Parathyroid adenoma (tissue), 2 donors: ENCODE results near the gene GNB3.
A peak's percentile ranks its signal among the peaks of the same experiment; 100 is the strongest.
"Not testable (repeated sequence)": the region's sequence is repeated elsewhere in the genome, so short reads cannot be mapped to it uniquely, and the experiment has no call there.

Experiments
- H2AFZ ChIP-seq: fragments of 300-600 bp; sonication (generic); one replicate; pipeline ENCODE4 v1.7.0; 2017; ENCODE audit warnings: antibody characterized with exemption, mild to moderate bottlenecking
- H3K27ac ChIP-seq: fragments of 300-600 bp; sonication (generic); one replicate; pipeline ENCODE4 v1.7.0; 2017
- H3K27me3 ChIP-seq: fragments of 300-600 bp; sonication (generic); one replicate; pipeline ENCODE4 v1.7.0; 2017; ENCODE audit warnings: low read length; ENCODE audit not compliant: control insufficient read depth, insufficient read depth
- H3K36me3 ChIP-seq: fragments of 300-600 bp; sonication (generic); one replicate; pipeline ENCODE4 v1.7.0; 2017; ENCODE audit warnings: low read length; ENCODE audit not compliant: control insufficient read depth, insufficient read depth
- H3K4me1 ChIP-seq: fragments of 300-600 bp; sonication (generic); one replicate; pipeline ENCODE4 v1.7.0; 2017; ENCODE audit warnings: control low read depth
- H3K4me2 ChIP-seq: fragments of 300-600 bp; sonication (generic); one replicate; pipeline ENCODE4 v1.7.0; 2017; ENCODE audit warnings: low read length
- H3K4me3 ChIP-seq: fragments of 300-600 bp; sonication (generic); one replicate; pipeline ENCODE4 v1.7.0; 2017; ENCODE audit warnings: low read depth, low read length
- H3K79me2 ChIP-seq: fragments of 300-600 bp; sonication (generic); one replicate; pipeline ENCODE4 v1.7.0; 2017; ENCODE audit warnings: control low read depth
- H3K9ac ChIP-seq: fragments of 300-600 bp; sonication (generic); one replicate; pipeline ENCODE4 v1.7.0; 2017; ENCODE audit warnings: mild to moderate bottlenecking
- H3K9me3 ChIP-seq: fragments of 300-600 bp; sonication (generic); one replicate; pipeline ENCODE4 v1.7.0; 2017; ENCODE audit warnings: low read length; ENCODE audit not compliant: control insufficient read depth
- CTCF ChIP-seq: fragments of 300-600 bp; sonication (generic); IDR thresholded peaks from one replicate; pipeline ENCODE4 v1.7.0; 2017; ENCODE audit warnings: antibody characterized with exemption, mild to moderate bottlenecking
- donor health status: primary hyperparathyroidism.

Gene GNB3

GRCh38 chr12:6888360-6888759 lies 47.6 kb downstream of the GNB3 start:
- H3K36me3 ChIP-seq, result no peaks in the 10 kb centered on the region
- no peak overlapping the region for H3K27ac ChIP-seq
- no peaks in the 10 kb centered on the region for H3K9me3 ChIP-seq
- no peak overlapping the region for H3K4me3 ChIP-seq
- TF ChIP-seq CTCF, result no peak
- peaks cover 6% of the 10 kb centered on the region for H3K4me1 ChIP-seq
- H3K27me3 ChIP-seq, result no peaks in the 10 kb centered on the region
- H3K9ac ChIP-seq, result no peak overlapping the region
- no peak overlapping the region for H3K4me2 ChIP-seq
- H3K79me2 ChIP-seq, result no peaks in the 10 kb centered on the region
- no peak overlapping the region for H2AFZ ChIP-seq

- not testable (repeated sequence) for H3K36me3 ChIP-seq, H3K79me2 ChIP-seq, H3K9ac ChIP-seq, H3K27me3 ChIP-seq, H3K9me3 ChIP-seq, H3K4me2 ChIP-seq, H2AFZ ChIP-seq, H3K4me1 ChIP-seq, H3K27ac ChIP-seq, H3K4me3 ChIP-seq
These were observed 48.1 kb downstream of the GNB3 start for GRCh38 chr12:6888794-6889193.

GRCh38 chr12:6889775-6890573 lies 49.2 kb downstream of the GNB3 start:
- H3K36me3 ChIP-seq, H3K27me3 ChIP-seq, H3K4me1 ChIP-seq, H3K4me3 ChIP-seq, H3K9ac ChIP-seq, H3K9me3 ChIP-seq, H3K79me2 ChIP-seq: not testable (repeated sequence)
- peak overlapping the region; percentile 78 for H3K4me2 ChIP-seq
- peak overlapping the region; percentile 81 for H3K27ac ChIP-seq
- peak overlapping the region; percentile 96 for H2AFZ ChIP-seq

- no peaks in the 10 kb centered on the region for H3K9me3 ChIP-seq
- H3K27me3 ChIP-seq, result no peaks in the 10 kb centered on the region
- peak overlapping the region; percentile 81 for H3K27ac ChIP-seq
- no peaks in the 10 kb centered on the region for H3K79me2 ChIP-seq
- peak overlapping the region; percentile 96 for H2AFZ ChIP-seq
- no peaks in the 10 kb centered on the region for H3K36me3 ChIP-seq
- peaks cover 6% of the 10 kb centered on the region for H3K4me1 ChIP-seq
- H3K9ac ChIP-seq, result no peak overlapping the region
- peak; percentile 95 for TF ChIP-seq CTCF
- H3K4me2 ChIP-seq, result peak overlapping the region; percentile 78
- H3K4me3 ChIP-seq, result peak overlapping the region; percentile 62
These were observed 50.3 kb downstream of the GNB3 start for GRCh38 chr12:6890789-6891645.

- Histone ChIP-seq H3K9ac (no peak overlapping the region), H3K27me3 (no peaks in the 10 kb centered on the region), H2AFZ (peak overlapping the region; percentile 96), H3K36me3 (no peaks in the 10 kb centered on the region), H3K4me1 (peaks cover 6% of the 10 kb centered on the region), H3K79me2 (no peaks in the 10 kb centered on the region), H3K4me2 (peak overlapping the region; percentile 74), H3K27ac (peak overlapping the region; percentile 81), H3K4me3 (peak overlapping the region; percentile 59), H3K9me3 (no peaks in the 10 kb centered on the region)
- no peak for TF ChIP-seq CTCF
These were observed 50.9 kb downstream of the GNB3 start for GRCh38 chr12:6891646-6892001.

GRCh38 chr12:6892683-6893082 lies 52.0 kb downstream of the GNB3 start:
- not testable (repeated sequence) for H3K79me2 ChIP-seq, H2AFZ ChIP-seq, H3K36me3 ChIP-seq, H3K27ac ChIP-seq, H3K9me3 ChIP-seq, H3K9ac ChIP-seq, H3K4me1 ChIP-seq, H3K4me2 ChIP-seq, H3K27me3 ChIP-seq, H3K4me3 ChIP-seq
